MM.1S (cell line): Measurements from ENCODE around the gene LRCH1.
"Not testable (repeated sequence)": the region's sequence is repeated elsewhere in the genome, so short reads cannot be mapped to it uniquely, and the experiment has no call there.

Experiments
- CTCF ChIP-seq: fragments of 300-600 bp; sonication (generic); IDR thresholded peaks from 2 replicates; pipeline ENCODE4 v1.5.1; 2016; ENCODE audit warnings: antibody characterized with exemption, low read length, mixed read lengths
- EZH2 ChIP-seq: fragments of 300-600 bp; sonication (generic); optimal IDR thresholded peaks from 2 replicates; pipeline ENCODE3; 2017; ENCODE audit warnings: low read depth, mild to moderate bottlenecking, antibody characterized with exemption, low read length, mixed read lengths
- EZH2phosphoT487 ChIP-seq: fragments of 300-600 bp; sonication (generic); IDR thresholded peaks from 2 replicates; pipeline ENCODE4 v1.6.1; 2018; ENCODE audit warnings: antibody characterized with exemption, low read length

GRCh38 chr13:46517748-46518147 is 35.2 kb upstream of the LRCH1 start:
- not testable (repeated sequence) for TF ChIP-seq CTCF, EZH2, EZH2phosphoT487
